ENCODE data around the gene HEATR5B. TPM values are rescaled to one million over a fixed set of nuclear protein-coding genes. Genes with fewer than 3 reads are reported as not detected.

HEATR5B gene
- total and polyA plus RNA-seq, 2 donors (not counting 1 experiment from before 2014, with no cell fraction given), result 33.0 to 44.3 TPM

DNA sequence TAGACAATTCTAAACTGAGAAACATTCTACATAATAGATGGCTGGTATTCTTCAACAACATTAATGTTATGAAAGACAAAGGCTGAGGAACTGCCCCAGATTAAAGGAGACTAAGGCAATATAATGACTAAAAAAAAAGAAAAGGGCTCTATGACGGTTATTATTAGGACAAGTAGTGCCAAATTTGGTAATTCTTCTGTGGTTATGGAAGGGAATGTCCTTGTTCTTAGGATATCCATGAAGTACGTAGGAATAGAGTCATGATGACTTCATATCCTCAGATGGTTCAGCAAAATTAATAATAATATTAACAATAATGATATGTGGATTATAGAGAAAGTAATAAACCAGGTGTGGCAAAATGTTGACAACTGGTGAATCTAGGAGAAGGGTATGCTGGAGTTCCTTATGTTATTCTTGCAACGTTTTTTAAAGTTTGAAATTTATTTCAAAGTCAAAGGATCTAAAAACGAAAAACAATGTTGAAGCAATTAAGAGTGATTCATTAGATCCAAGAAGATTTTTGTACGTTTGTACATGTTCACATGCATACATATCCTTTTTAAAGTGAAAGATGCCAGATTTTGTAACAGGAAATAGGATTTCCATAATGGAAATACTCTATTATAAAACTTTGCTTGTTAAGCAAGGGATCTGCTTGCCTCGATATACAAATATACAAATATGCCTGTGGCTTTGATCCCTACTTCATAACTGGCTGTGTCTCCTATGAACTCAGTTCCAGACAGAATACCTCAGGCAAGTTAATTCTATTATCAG is 90.1 kb downstream of the HEATR5B start:
- no peak for TF ChIP-seq EZH2 (IDR thresholded peaks at IDR 0.05; ENCODE audit: borderline replicate concordance, insufficient read depth, low read depth, low read length, poor library complexity, severe bottlenecking)
- TF ChIP-seq, protein P1, sequence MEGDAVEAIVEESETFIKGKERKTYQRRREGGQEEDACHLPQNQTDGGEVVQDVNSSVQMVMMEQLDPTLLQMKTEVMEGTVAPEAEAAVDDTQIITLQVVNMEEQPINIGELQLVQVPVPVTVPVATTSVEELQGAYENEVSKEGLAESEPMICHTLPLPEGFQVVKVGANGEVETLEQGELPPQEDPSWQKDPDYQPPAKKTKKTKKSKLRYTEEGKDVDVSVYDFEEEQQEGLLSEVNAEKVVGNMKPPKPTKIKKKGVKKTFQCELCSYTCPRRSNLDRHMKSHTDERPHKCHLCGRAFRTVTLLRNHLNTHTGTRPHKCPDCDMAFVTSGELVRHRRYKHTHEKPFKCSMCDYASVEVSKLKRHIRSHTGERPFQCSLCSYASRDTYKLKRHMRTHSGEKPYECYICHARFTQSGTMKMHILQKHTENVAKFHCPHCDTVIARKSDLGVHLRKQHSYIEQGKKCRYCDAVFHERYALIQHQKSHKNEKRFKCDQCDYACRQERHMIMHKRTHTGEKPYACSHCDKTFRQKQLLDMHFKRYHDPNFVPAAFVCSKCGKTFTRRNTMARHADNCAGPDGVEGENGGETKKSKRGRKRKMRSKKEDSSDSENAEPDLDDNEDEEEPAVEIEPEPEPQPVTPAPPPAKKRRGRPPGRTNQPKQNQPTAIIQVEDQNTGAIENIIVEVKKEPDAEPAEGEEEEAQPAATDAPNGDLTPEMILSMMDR (IDR thresholded peaks at IDR 0.05), result no peak
- Histone ChIP-seq H4K20me1 (ENCODE audit: control insufficient read depth, insufficient read depth, low read length, poor library complexity, severe bottlenecking) (no peaks in the 10 kb centered on the region), H3K79me2 (ENCODE audit: control insufficient read depth, insufficient read depth, low read length) (no peaks in the 10 kb centered on the region), H3K4me2 (replicated peaks; ENCODE audit: low read depth, low read length, poor library complexity, severe bottlenecking) (no peak overlapping the region), H3K9me3 (ENCODE audit: control extremely low read depth in 1 of 3, control insufficient read depth in 2 of 3, insufficient read depth in 1 of 3, low read length in 2 of 3) (no peaks in the 10 kb centered on the region), H3K4me1 (ENCODE audit: control insufficient read depth in 2 of 2, insufficient read depth in 2 of 2, low read length in 2 of 2) (no peaks in the 10 kb centered on the region), H3K9ac (ENCODE audit: low read length) (no peak overlapping the region), H2AFZ (ENCODE audit: insufficient read depth, low read depth, low read length, poor library complexity, severe bottlenecking) (no peak overlapping the region), H3K27ac (ENCODE audit: low read length in 2 of 2) (no peak overlapping the region), H3K4me3 (ENCODE audit: control extremely low read depth in 1 of 5, extremely low read depth in 1 of 5, insufficient read depth in 1 of 5, low read depth in 2 of 5, low read length in 4 of 5) (no peak overlapping the region), H3K36me3 (replicated peaks in 1 of 2; ENCODE audit: control extremely low read depth in 1 of 2, control insufficient read depth in 1 of 2, extremely low read depth in 1 of 2, insufficient read depth in 2 of 2, low read length in 1 of 2) (peaks cover 4 to 32% of the 10 kb centered on the region in 2 experiments), H3K27me3 (replicated peaks in 1 of 4; ENCODE audit: control extremely low read depth in 1 of 4, control insufficient read depth in 3 of 4, insufficient read depth in 4 of 4, low read length in 3 of 4) (no peaks in the 10 kb centered on the region)
- Mint-ChIP-seq H3K9me3 (ENCODE audit: insufficient read depth) (no peaks in the 10 kb centered on the region), H3K27me3 (no peaks in the 10 kb centered on the region), H3K4me3 (no peak overlapping the region), H3K27ac (no peak overlapping the region), H3K4me1 (no peaks in the 10 kb centered on the region)
- ChIA-PET POLR2A (no interaction called here), CTCF (interaction anchor here (0.9 kb wide), 1 partner anchor 9 kb away, joined by 3 read pairs; no protein-coding TSS in a partner anchor)
- intact Hi-C loops (cut with micrococcal nuclease), result no loop called here
- ATAC-seq (ENCODE audit: low read depth), result no peak
- no CpG with 5 or more reads among the region's 6 CpGs for WGBS (ENCODE audit: insufficient coverage)
- no peak for DNase-seq

DNA sequence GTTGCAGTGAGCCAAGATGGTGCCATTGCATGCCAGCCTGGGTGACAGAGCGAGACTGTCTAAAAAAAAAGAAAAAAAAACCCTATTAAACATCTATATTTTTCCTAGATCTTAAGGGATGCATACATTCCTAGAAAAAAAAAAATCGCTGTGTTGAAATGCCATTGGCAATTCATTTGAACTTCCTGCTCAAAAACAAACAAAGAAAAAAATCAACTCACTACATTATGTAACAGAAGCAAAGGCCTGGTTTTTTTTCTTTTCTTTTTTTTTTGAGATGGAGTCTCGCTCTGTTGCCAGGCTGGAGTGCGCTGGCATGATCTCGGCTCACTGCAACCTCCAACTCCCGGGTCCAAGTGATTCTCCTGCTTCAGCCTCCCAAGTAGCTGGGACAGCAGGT is 96.2 kb downstream of the HEATR5B start:
- no peak overlapping the region for H3K4me3 Mint-ChIP-seq
- Histone ChIP-seq H3K36me3 (replicated peaks in 1 of 2; ENCODE audit: control extremely low read depth in 1 of 2, control insufficient read depth in 1 of 2, extremely low read depth in 1 of 2, insufficient read depth in 2 of 2, low read length in 1 of 2) (peaks cover 2 to 33% of the 10 kb centered on the region in 2 experiments), H3K4me3 (ENCODE audit: control extremely low read depth in 1 of 5, extremely low read depth in 1 of 5, insufficient read depth in 1 of 5, low read depth in 2 of 5, low read length in 4 of 5) (no peak overlapping the region), H3K9ac (ENCODE audit: low read length) (no peak overlapping the region), H2AFZ (ENCODE audit: insufficient read depth, low read depth, low read length, poor library complexity, severe bottlenecking) (no peak overlapping the region), H3K79me2 (ENCODE audit: control insufficient read depth, insufficient read depth, low read length) (no peaks in the 10 kb centered on the region), H3K9me3 (ENCODE audit: control extremely low read depth in 1 of 3, control insufficient read depth in 2 of 3, insufficient read depth in 1 of 3, low read length in 2 of 3) (no peaks in the 10 kb centered on the region), H3K4me2 (replicated peaks; ENCODE audit: low read depth, low read length, poor library complexity, severe bottlenecking) (no peak overlapping the region), H3K27ac (ENCODE audit: low read length in 2 of 2) (no peak overlapping the region), H3K27me3 (replicated peaks in 1 of 4; ENCODE audit: control extremely low read depth in 1 of 4, control insufficient read depth in 3 of 4, insufficient read depth in 4 of 4, low read length in 3 of 4) (no peaks in the 10 kb centered on the region), H3K4me1 (ENCODE audit: control insufficient read depth in 2 of 2, insufficient read depth in 2 of 2, low read length in 2 of 2) (no peaks in the 10 kb centered on the region), H4K20me1 (ENCODE audit: control insufficient read depth, insufficient read depth, low read length, poor library complexity, severe bottlenecking) (no peaks in the 10 kb centered on the region)
- intact Hi-C loops (cut with micrococcal nuclease), result no loop called here
- H3K27me3 Mint-ChIP-seq, result no peaks in the 10 kb centered on the region
- H3K9me3 Mint-ChIP-seq (ENCODE audit: insufficient read depth), result no peaks in the 10 kb centered on the region
- H3K4me1 Mint-ChIP-seq, result no peaks in the 10 kb centered on the region
- ChIA-PET CTCF (no interaction called here), POLR2A (no interaction called here)
- no peak for TF ChIP-seq EZH2 (IDR thresholded peaks at IDR 0.05; ENCODE audit: borderline replicate concordance, insufficient read depth, low read depth, low read length, poor library complexity, severe bottlenecking)
- TF ChIP-seq, protein P1 (IDR thresholded peaks at IDR 0.05), result no peak
- no peak for ATAC-seq (ENCODE audit: low read depth)
- no peak for DNase-seq
- no peak overlapping the region for H3K27ac Mint-ChIP-seq
- WGBS (ENCODE audit: insufficient coverage), result no CpG with 5 or more reads among the region's 6 CpGs
